T-helper 1 cell treated with Interleukin-12 subunit alpha and Interleukin-12 subunit beta and Interleukin-4 antibody, amounts not matched to agents 30 ng/mL and 1 ng/mL, for 36 hours (primary cell): ENCODE measurements around the gene ATPAF1. TPM values are rescaled to one million over a fixed set of nuclear protein-coding genes. Genes with fewer than 3 reads are reported as not detected.
"Not testable (repeated sequence)": the region's sequence is repeated elsewhere in the genome, so short reads cannot be mapped to it uniquely, and the experiment has no call there.

ENCODE experiments used
- intact Hi-C: fragments of 100-400 bp; cut with micrococcal nuclease; formaldehyde crosslinking; loops from one replicate; pipeline ENCODE4 v1.15.1; 2024
- total RNA-seq: library from RNA; stranded (reverse); gene quantifications from 2 replicates; pipeline ENCODE4 v1.2.3, GENCODE V29; 2022

Gene ATPAF1, protein sequence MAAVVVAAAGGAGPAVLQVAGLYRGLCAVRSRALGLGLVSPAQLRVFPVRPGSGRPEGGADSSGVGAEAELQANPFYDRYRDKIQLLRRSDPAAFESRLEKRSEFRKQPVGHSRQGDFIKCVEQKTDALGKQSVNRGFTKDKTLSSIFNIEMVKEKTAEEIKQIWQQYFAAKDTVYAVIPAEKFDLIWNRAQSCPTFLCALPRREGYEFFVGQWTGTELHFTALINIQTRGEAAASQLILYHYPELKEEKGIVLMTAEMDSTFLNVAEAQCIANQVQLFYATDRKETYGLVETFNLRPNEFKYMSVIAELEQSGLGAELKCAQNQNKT
- total RNA-seq, result 50.0 and 59.3 TPM in 2 replicates

DNA sequence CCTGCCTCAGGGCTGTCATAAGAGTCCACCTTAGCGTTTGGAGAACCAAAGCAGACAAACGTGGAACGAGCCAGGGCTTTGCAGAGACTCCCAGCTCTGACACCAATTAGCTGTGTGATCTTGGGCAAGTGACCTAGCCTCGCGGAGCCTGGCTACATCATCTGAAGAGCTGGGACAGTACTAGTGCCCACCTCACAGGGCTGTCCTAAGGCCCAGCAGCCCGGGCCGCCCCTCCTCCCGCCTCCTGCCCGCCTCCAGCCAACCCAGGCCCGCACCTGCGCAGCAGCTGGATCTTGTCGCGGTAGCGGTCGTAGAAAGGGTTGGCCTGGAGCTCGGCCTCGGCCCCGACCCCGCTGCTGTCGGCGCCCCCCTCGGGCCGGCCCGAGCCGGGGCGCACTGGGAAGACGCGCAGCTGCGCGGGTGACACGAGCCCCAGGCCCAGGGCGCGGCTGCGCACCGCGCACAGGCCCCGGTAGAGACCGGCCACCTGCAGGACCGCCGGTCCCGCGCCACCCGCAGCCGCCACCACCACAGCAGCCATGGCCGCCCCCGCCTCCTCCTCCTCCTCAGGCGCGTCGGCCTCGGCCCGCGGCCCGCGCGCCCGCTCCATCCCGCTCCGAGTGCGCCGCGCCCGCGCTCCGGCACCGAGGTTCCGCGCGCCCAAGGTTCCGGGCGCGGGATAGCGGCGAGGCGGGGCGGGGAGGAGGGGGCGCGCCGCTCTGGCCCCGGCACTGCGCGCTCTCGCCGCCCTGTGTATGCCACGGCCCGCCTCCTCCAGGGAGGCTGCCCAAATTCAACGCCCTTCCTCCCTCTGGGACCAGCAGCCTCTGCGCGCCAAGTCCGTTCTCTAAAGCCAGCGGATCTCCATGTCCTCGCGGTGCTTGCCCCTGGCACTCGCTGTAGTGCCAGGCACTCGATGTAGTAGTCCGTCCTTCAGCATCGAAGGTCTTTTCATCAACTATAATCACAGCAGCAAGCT, at the start of gene ATPAF1:
TSS of gene ATPAF1 (minus strand) at position 583 of the 979 bp plus-strand sequence. CDS start at position 541, 42 bp downstream.
- intact Hi-C loops, result loop anchor here (1.0 to 5.0 kb wide), 6 partner anchors 7 to 366 kb away; partner anchors contain the start of genes EFCAB14, LRRC41, MKNK1 and MOB3C

DNA sequence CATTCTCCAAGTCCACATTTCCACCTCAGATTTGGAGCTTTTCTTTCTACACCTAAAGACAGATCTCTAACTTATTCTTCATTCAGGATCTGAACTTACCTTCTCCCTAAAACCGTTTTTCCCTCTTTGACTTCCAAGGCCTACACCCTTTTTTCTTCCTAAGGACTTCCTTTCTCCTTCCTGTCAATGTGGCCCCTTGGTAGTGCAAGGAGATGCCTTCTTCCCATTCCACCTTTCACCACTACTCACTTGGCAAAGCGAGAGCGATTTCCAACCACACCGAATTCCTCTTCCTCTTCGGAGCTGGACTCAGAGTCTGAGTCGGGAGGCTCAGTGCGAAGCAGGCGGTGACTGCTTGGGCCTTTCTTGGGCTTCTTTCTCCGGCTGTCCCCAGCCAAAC, 49.5 kb upstream of the ATPAF1 start:
- intact Hi-C loops, result loop anchor here (2.0 to 5.0 kb wide), 4 partner anchors 415 to 1030 kb away; partner anchors contain the start of genes FOXD2, GPBP1L1, LRRC41 and RAD54L

DNA sequence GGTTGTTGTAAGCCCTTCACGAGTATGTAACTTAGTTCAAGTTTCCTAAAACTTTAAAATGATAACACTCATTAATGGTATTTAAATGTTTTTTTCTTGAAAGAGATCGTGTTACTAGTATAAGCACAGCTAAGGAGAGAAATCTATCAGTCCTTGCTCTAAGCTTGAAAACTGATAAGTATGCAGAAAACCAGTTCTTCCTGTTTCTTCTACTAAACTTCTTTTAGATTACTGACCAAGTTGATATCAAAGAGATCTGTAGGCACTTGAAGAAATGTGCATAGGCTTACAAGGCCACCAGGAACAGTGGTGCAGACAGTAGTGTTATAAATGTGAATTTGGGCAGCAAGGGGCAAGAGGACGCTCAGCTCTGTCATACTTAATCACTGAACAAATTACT, 46.8 kb upstream of the ATPAF1 start:
- intact Hi-C loops, result loop anchor here (5.0 kb wide), 3 partner anchors 413 to 1028 kb away; partner anchors contain the start of genes FOXD2, GPBP1L1, LRRC41 and TMEM69

DNA sequence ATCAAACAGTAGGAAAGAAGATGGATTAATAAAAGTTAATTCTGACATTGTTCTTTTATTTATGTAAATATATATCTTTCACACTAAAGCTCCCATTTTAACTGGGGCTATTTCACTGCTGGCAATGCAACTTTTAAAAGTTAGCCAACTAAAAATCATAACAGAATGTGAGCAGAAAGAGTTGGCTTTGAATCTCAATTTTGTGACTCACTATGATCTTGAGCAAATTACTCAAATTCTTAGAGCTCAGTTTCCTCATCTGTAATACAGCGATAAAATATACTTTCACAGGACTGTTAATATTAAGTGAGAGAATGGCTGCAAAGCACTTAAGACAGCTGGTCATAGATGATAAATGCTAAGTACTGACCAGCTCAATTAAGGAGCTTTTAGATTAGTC, 40.0 kb upstream of the ATPAF1 start:
- intact Hi-C loops, result no loop called here

DNA sequence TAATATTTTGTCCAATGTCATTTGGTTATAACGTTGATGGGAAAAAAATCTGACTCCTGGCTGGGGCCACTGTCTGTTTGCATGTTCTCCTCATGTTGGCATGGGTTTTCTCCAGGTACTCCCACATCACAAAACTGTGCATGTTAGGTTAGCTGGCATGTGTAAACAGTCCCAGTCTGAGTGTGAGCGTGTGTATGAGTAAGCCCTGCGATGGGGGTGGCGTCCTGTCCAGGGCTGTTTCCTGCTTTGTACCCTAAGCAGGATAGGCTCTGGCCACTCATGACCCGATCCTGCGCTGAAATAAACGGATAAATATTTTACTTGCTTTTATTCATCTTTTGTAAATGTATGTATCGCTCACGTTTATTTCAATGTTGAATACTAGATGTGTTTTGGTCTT, 37.2 kb upstream of the ATPAF1 start:
- intact Hi-C loops, result no loop called here

DNA sequence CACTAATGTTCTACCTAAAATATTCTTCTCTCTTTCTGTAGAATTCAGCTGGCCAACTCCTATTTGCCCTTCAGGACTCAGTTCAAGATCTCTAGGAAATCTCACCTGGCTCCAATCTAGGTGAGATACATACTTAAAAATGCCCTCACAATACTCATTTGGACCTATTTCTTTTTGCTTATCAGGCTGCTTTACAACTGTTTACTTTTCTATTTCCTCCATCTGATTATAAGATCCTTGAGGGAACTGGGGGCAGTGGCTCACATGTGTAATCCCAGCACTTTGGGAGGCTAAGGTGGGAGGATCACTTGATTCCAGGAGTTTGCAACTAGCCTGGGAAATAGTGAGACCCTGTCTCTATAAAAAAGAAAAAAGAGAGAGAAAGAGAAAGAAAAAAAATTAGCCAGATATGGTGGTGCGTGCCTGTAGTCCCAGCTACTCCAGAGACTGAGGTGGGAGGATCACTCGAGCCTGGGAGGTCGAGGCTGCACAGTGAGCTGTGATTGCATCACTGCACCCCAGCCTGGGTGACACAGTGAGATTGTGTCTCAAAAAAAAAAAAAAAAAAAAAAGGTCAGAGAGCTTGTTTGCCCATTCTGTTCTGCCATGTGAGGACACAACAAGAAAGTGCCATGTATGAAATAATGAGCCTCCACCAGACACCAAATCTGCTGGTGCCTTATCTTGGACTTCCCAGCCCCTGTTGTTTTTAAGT, 35.9 kb upstream of the ATPAF1 start:
- intact Hi-C loops, result no loop called here

DNA sequence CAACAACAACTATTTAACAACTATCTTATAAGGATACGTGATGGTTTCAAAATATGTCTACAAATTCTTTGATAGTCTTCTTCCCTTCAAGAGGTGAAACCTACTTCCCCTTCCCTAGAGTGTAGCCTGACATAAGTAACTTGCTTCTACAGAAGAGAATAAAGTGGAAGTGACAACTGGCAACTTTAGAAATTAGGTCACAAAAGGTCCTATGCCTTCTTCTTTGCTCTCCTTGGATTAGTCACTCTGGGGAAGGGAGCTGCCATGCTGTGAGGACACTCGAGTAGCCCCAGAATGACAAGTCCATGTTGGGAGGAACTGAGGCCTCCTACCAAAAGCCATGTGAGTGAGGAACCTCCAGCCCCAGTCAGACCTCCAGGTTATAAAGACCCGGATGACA, 31.5 kb upstream of the ATPAF1 start:
- intact Hi-C loops, result no loop called here

DNA sequence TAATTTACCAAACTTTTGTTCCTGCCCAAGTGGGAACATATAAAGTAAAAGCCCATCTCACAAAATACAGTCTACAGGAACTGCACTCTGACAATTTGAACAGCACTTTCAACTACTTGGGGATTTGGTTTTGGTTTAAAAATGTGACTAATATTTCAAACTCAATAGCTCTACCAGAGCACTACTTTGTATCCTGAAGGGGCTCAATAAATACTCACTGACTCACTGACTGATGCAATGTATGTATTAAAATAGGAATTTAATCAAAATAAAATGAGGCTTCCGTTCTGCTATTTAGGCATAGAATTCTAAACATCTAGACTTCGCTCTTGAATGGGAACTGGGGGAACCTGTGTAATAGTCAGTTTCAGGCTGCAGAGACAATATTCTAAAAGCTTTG, 28.9 kb upstream of the ATPAF1 start:
- intact Hi-C loops, result no loop called here

DNA sequence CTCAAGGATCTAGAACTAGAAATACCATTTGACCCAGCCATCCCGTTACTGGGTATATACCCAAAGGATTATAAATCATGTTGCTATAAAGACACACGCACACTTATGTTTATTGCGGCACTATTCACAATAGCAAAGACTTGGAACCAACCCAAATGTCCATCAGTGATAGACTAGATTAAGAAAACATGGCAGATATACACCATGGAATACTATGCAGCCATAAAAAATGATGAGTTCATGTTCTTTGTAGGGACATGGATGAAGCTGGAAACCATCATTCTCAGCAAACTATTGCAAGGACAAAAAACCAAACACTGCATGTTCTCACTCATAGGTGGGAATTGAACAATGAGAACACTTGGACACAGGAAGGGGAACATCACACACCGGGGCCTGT, 26.5 kb upstream of the ATPAF1 start:
- intact Hi-C loops, result not testable (repeated sequence)

DNA sequence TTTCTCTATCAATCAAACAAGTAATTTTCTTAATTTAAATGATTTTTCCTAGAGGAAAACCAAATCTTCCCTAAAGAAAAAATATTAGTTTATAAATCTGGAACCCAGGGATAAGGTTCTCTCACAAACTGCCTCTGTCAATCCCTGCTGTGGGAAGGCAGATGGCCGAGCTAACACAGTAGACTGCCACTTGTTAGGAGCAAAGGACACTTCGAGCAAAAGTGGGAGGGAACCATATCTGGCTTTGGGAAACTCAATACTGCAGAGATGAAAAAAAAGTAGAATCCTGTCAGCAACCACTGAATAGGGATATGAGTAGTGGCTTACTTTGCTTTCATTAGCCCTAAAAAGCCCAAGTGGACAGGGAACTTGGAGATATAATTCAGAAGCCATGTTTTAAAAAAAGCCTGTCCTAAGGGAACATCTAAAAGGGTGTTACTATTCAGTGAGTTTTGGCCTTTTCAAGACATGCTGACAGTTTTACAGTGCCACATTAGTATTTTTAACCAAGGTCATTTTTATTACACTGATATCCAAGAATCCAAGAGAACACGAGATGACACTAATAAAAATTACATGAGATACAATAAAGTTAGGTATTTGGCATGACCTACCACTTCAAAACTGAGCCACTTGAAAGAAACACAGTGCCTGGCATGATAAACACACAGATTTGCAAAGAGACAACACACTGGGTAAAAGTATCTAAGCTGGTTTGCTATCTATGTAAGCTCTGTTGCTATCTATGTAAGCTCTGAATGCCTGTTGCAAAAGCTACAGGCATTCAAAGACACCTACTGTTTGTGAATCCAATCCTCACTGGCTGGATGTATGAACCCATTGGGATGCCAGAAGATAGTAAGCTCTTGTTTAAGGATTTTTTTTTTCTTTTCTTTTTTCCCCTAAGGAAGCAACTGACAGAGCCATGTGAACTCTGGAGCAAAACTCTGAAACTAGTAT, 24.9 kb upstream of the ATPAF1 start:
- intact Hi-C loops, result no loop called here

DNA sequence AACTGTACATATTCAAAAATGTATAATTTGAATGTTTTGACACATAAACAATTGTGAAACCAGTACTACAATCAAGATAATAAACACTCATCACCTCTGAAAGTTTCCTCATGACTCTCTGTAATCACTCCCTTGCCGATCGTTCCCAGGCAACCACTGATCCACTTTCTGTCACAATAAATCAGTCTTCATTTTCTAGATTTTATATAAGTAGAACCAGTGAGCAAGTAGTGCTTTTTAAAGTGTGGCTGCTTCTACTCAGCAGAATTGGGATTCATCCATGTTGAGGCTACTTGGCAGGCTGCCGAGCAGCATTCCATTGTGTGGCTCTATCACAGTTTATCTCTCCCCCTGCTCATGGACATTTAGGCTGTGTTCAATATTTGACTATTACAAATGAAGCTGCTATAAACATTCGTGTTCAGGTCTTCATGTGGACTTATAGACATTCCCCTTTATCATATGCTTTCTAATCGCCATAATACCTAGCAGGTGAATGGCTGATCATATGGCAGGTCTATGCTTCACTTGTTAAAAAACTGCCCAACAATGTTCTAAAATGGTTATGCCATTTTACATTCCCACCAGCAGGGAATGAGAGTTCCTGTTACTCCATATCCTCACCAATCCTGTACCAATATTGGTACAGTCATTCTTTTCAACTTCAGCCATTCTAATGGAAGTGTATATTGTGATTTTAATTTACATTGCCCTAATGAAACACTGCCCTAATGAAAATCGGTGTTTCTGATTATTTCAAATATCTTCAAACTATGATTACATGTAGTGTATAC, 24.0 kb upstream of the ATPAF1 start:
- intact Hi-C loops, result no loop called here

DNA sequence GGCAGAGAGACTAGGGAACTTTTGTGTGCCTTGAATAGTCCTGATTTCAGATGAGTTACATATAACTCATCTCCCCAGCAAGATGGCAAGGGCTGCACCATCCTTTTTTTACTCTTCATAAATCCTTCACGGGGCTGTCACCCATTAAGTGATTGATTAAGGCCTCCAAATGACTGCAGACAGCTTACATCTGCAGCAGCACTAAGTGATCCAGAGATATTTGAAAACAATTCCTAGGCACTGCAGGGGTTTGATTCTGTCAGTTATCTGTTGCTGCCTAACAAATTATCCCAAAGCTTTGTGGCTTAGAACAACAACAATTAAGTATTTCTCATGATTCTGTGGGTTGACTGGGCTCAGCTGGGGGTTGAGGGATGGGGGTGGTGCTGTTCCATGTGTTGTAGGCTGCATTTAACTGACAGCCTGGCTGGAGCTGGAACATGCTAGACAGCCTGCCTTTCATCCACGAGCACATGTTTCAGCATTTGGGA, 22.8 kb upstream of the ATPAF1 start:
- intact Hi-C loops, result no loop called here

DNA sequence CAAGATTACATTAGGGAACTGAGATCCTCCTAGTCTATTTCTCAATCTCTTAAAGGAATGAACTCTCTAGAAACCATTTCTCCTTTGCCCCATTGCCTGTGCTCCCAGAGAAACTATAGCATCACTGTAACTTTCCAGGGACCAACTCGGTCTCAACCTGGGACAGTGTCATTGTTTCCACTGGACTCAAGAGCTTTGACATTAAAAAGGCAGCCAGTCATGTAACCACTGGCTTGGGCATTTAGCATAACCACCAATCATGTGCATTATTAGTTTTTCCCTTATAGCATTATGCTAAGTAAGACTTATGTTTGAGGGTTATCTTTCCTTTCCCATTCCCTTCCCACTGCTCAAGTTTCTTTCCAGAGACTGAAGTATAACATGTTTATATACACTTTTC, 21.7 kb upstream of the ATPAF1 start:
- intact Hi-C loops, result no loop called here

DNA sequence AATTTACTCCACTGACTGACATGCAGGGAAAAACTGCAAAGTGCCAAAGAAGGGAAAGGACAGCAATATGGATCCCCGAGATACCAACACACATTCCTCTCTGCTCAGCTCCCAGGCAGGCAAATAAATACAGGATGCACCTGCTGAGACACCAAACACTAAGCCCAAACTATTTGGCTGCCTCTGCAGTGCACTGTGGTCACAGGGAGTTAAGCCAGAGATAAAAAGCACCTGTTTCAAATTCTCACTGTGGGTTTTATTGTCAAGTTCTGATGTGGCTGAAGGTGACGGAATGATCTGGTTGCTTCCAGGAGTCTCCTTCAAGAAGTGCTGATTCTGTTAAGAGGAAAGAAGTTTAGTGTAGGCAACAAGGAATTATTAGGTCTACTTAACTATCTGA, 21.2 kb upstream of the ATPAF1 start:
- intact Hi-C loops, result no loop called here

DNA sequence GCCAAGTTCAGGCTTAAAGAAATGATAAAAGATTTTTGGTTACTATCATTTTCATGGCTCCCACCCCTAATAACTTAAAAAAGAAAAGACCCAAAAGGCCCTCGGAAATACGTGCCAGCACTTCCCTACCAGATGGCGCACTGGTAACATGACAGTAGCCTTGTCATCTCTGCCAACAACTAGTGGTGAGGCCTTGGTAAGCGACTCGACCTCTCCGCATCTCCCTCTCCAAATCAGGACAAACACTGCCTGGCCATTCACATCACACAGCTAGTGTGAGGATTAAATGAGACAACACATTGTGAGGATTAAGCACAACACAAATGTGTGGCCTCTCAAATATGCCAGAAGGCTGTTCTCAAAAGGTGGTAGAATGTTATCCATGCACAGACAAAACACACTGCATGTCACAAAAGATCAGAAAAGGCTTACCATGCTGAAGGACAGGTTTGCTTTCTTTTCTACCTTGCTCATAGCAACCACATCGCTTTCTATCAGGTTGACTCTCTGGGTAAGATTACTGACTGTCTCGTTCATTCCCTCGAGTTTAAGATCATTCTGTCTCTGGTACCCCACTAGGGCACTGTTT, 19.9 kb upstream of the ATPAF1 start:
- intact Hi-C loops, result no loop called here

DNA sequence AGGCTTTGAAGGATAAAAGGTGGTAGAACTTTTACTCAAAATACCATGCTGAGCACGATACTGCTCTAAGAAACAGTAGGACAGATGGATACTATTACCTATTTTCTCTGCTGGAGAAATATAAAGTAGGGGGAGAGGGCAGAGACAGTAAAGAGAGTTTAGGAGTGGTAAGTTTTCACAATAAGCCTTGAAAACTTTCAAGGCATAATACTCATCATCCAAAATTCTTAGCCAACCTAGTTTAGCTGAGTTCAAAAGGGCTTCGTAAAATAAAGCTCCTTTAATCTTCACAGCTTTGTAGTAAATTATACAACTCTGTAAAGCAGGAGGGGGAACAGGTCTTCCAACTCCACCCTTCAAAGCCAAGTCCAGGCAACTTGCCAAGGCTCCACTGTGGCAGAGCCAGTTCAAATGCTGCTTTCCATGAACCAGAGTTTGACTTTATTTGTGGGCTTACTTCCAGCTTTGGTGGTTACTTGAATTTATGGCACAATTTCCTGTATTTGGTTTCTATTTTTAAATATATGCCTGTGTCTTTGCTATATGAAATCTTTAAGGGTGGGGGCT, 19.0 kb upstream of the ATPAF1 start:
- intact Hi-C loops, result no loop called here

DNA sequence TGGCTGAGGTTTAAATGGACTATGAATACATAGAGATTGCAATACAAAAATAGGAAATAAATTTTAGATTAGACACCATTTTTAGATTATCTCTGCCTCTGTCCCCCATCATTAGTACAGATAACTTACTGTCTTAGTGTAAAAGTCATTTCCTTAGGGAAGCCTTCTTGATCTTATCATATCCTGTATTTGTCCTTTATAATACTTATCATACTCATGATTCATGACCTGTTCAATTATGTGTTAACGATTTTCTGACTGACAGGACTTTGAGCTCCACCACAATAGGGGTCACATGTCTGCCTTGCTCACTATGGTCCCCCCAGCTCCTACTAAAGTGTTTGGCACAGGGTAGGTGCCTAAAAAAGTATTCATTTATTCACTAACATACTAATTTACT, 18.1 kb upstream of the ATPAF1 start:
- intact Hi-C loops, result no loop called here

DNA sequence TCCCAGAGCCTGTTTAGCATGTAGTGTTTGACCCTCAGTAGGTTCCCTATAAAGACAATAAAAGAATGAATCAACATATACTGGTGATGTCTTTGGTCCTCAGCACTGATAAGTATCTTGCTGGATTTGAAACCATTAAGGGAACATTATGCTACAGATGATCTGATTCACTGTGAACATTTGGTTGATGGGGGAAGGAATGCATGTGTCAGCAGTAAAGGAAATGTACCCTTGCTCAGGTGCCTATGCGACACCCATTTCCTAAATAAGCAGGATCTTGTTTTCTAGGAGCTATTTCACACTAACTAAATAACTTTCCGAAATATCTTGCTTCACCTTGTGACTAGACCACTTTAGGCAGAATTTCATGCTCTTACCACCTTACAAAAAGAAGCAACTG, 16.5 kb upstream of the ATPAF1 start:
- intact Hi-C loops, result no loop called here

DNA sequence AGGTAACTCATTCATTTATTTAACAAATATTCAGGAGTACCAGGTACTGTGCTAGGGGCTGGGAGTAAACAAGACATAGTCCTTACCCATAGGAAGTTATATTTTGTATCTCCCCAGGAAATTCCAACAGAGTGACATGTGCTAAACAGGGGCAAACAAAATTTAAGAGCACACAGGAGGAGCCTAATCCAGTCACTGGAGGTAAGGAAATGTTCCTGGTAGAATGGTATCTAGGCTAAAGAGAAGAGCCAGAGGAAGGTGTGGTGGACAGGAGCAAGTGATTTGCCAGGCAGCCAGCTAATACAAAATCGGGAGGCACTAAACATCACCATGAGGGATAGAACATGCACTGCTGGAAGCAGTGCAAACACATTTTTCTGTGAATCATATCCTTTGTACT, 13.9 kb upstream of the ATPAF1 start:
- intact Hi-C loops, result no loop called here
